Fibroblast of skin of scalp (primary cell): ENCODE measurements around the gene FABP7.

Experiments
- DNase-seq: peaks from one replicate; pipeline ENCODE4 v3.0.0-alpha.2; 2013

Gene FABP7

DNA sequence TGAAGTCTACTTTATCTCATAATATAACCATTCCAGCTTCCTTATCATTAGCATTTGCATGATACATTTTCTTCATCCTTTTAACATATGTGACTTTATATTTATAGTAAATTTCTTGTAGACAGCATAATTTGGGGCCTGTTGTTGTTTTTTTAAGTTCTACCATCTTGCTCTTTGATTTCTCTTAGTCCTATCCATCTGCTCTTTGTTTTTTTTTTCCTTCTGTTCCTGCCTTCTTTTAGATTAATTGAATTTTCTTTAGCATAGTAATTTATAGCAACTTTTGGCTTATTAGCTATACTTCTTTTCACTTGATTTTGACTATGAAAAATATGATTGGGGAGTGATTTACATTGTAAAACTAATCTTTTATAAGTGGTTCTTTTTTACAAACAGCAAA lies 19.2 kb upstream of the FABP7 start:
- no peak for DNase-seq

DNA sequence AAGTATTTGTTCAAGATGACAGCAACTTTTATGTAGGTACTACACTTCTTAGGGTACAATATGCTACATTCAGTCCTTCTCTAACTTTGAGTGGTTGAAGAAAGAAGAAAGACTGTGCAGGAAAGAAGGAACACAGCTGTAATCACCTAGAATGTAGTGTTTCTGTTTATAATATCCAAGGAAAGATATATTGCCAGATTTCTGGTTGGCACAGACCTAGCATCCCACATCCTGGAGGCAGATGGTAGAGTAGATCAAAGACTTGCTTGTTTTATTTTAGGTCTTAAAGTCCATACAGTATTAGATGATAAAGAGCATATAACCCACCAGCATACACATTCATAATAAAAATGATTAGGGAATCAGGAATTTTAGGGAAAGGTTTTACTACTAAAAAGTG lies 13.3 kb upstream of the FABP7 start:
- no peak for DNase-seq

DNA sequence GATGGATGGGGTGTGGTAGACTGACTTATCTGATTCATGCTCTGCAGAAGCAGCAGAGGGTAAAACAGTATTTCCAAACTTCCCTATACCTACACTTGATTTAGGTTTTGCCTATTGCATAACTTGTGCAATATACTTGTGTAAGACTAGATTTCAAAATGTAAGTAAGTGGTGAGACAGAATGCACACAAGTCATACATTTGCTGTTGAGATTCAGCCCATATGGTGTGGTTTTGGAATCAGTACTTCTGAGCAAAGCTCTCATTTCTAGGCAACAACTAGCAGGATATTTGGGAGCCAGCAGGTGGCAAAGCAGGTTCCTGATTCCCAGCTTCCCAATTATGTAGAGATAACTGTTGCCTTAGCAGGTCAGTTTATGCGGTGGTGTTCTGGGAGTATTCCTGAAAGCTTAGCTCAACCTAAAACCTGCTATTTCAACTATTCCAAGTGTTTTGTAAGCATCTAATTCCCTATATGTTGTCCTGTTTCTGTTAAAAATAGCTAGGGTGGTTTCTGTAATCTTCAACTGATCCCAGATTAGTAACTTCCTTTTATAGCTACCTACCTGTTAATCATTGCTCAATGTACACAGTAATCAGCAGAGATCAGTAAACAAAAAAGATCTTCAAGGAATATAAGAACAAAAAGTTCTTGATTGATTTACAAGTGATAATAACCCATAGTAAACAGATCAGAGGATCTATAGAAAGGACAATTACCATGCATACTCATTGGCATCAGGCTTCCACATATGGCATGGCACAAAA lies 8.5 kb upstream of the FABP7 start:
- DNase-seq = no peak

GRCh38 chr6:122772724-122773415 lies 6.6 kb upstream of the FABP7 start:
- no peak for DNase-seq

DNA sequence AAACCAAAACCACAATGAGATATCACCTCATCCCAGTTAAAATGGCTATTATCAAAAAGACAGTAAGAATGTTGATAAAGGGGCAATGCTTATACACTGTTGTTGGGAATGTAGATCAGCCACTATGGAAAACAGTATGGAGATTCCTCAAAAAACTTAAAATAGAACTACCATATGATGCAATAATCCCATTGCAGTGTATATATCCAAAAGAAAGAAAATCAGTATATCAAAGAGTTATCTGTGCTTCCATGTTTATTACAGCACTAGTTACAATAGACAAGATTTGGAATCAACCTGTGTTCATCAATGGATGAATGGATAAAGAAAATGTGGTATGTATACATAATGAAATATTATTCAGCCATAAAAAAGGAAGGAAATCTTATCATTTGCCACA lies 3.5 kb upstream of the FABP7 start:
- no peak for DNase-seq

DNA sequence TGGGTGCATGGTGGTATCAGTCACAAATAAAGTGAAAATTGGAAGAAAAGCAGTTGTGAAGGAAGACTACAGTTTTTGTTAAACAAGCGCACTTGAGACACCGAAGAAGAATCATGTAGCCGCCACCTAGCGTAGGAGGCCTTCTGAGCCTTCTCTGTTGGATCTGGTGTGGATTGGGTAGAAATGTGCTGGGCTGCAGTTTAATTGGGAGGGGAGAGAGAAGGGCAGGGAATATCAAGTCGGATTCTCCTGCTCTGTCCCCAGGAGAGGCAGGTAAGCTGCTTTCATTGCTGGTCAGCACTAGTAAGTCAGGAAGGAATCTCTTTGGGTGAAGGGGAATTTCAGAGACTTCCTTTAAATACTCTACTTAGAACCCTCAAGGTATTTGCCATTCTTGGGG lies 1.2 kb upstream of the FABP7 start:
- no peak for DNase-seq

DNA sequence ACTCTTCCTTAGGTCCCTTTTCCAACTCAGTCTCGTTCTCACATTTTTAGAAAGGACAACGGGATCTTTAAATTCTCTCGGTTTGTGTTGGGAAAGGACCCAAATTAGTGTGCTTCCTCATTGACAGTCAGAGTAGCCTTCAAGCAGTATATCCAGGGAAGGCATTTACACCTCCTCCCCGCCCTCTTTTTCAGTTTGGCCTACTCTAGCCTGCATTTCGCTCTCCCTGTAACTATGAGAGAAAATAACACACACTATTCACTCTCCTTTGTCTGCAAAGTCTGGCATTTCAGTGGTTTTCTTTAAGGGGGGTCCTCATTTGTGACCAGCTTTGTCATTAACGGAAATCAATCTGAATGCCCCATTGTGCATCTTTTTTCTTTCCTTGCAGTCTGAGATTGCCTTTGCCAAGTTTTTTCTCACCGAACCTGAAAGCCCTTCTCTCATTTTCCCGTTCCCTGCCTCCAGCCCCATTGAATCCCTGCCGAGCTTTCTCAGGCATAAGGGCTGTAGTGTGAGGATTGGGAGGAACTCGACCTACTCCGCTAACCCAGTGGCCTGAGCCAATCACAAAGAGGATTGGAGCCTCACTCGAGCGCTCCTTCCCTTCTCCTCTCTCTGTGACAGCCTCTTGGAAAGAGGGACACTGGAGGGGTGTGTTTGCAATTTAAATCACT lies 393 bp upstream of the FABP7 start:
- DNase-seq = no peak

- no peak for DNase-seq
Measured at GRCh38 chr6:122780114-122780513, 598 bp downstream of the FABP7 start.

GRCh38 chr6:122781716-122782115 lies 2.2 kb downstream of the FABP7 start:
- DNase-seq = no peak

- no peak for DNase-seq
Measured at GRCh38 chr6:122783401-122783800, 3.9 kb downstream of the FABP7 start.

DNA sequence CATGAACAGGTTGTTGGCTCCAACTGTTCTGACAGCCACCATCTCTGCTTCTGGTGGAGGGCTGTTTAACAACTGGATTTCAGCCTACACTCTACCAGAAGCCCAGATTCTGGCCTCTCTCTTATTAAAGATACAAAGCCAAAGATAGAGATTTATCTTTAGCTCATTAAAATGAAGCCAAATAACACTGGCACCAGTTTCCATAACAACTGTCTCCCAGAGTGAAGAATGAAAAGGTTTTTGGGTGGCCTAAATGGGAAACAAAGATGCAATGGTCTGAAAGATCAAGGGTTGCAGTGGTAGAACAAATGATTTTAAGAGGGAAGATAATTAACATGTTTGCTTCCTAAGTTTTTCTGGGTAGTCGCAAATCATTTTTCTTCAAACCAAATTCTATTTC lies 6.4 kb downstream of the FABP7 start:
- DNase-seq = no peak

GRCh38 chr6:122787721-122788120 lies 8.2 kb downstream of the FABP7 start:
- DNase-seq = no peak

DNA sequence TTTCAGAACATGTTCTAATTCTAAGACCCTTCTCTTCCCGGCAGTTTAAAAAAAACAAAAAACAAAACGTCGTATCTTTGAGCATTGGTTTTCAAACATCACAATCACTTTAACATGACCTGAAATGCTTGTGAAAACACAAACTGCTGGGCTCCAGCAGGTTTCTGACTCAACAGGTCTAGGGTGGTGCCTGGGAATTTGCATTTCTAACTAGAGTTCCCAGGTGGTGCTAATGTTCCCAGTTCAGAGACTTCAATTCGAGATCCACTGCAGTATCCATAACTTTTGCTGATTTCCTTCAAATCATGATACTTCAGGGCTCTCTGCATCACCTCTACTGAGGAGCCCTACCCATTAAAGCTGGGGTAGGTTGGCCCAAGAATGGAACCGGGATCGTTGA lies 8.7 kb downstream of the FABP7 start:
- DNase-seq = no peak

DNA sequence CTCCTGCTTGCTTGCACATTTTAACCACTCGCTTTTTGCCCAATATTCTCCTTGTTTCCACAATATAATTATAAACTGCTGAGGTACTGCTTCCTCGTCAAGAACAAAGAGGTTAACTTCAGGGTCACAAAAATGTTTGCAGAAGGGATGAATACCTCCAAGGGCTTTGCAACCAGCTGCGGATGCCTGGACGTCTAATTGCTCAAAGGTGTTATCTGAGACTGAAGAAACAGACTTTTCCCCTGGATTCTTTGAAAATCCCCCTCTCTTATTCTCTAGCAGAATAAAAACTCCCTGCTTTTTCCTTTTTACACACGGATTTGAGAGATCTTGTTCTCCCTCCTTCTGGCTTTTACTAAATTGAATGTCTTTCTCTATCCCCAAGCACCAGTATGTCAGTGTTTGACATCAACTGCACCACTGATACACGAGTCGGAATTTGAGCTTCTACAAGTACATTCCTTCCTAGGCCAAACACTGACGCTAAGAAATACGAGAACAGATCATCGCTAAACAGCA lies 9.2 kb downstream of the FABP7 start:
- no peak for DNase-seq

- peak; percentile 77 for DNase-seq
Measured at GRCh38 chr6:122789182-122790027, 9.9 kb downstream of the FABP7 start, which contains the start of gene SMPDL3A. TSS of gene SMPDL3A (plus strand) at chr6:122789258. CDS start at chr6:122789347, 89 bp downstream.

DNA sequence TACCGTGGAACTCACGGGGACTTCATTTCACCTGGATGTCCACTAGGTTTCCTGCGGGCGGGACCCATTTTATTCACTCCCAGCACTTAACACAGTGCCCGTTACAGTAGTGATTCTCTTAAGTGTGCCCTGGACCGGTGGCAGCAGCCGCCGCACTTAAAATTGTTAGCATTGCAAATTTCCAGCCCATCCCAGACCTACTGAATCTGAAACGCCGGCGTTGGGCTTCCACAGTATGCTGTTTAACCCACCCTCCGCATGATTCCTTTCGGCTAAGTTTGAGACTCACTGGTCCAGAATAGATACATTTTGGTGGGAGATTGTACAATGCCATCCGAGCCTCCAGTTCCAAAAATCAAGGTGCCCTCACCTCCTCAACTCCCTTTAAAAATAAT lies 10.5 kb downstream of the FABP7 start:
- DNase-seq = no peak

- DNase-seq = peak; percentile 9
Measured at GRCh38 chr6:122790423-122791309, 11.2 kb downstream of the FABP7 start.

- peak; percentile 27 for DNase-seq
Measured at GRCh38 chr6:122791310-122791679, 11.8 kb downstream of the FABP7 start.

- no peak for DNase-seq
Measured at GRCh38 chr6:122792766-122793165, 13.2 kb downstream of the FABP7 start.

DNA sequence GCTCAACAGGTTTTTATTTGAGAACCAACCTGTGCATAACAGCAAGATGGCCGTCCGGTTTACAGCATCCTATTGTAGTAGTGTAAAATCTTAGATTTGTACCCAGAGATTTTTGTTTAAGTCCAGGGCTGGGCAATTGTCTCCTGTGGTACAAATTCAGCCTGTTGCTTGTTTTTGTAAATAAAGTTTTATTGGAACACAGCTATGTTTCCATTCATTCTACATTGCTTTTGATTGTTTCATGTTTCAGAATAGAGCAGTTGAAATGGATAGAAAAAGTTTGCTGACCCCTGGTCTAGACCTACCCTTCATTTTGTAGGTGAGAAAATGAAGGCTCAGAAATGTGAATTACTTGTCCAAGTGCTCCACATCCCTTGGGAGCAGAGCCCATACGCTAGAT lies 18.0 kb downstream of the FABP7 start:
- no peak for DNase-seq

DNA sequence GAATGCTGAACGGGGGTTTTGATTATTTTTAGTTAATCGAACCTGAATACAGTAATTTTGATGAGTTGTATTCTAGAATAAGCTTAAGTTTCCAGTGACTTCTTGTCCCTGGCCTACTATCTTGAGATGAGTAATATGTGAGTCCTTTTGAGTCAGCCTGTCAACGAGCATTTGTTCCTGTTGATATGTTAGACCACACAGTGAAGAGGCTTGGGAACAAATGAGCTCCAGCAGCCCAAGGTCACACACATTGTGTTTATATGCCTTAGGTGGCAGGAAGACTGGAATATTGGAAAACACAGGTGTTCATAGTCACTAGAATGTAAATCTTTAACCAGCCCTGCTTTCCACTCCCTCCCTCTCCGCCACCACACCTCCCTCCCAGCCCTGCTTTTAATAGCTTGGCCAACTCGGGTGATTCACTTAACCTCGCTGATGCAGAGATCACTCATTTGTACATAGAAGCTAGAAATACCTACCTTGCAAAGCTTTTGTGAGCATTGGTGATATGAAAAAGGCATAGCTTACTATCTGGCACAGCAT lies 18.7 kb downstream of the FABP7 start:
- peak; percentile 15 for DNase-seq
